Osteoblast (primary cell): Measurements from ENCODE around the gene PDE9A. TPM values are rescaled to one million over a fixed set of nuclear protein-coding genes. Genes with fewer than 3 reads are reported as not detected.

Source experiments
- DNase-seq: peaks from one replicate; pipeline ENCODE4 v3.0.0; 2011; ENCODE audit warnings: low spot score, mixed read lengths; ENCODE audit not compliant: insufficient read length; ENCODE audit errors: missing footprints
- H2AFZ ChIP-seq: 2 replicates; pipeline ENCODE4 v1.6.0; 2011; ENCODE audit warnings: mild to moderate bottlenecking, low read length
- H3K27ac ChIP-seq: 2 replicates; pipeline ENCODE4 v1.5.1; 2011; ENCODE audit warnings: mild to moderate bottlenecking, low read depth, low read length, moderate library complexity
- H3K27me3 ChIP-seq: 2 replicates; pipeline ENCODE4 v1.6.0; 2012; ENCODE audit warnings: mild to moderate bottlenecking, control low read depth, inconsistent platforms, low read length, moderate library complexity; ENCODE audit not compliant: insufficient read depth
- H3K36me3 ChIP-seq: 2 replicates; pipeline ENCODE4 v1.5.1; 2011; ENCODE audit warnings: mild to moderate bottlenecking, low read length, control low read depth, moderate library complexity; ENCODE audit not compliant: insufficient read depth
- H3K4me1 ChIP-seq: 2 replicates; pipeline ENCODE4 v1.5.1; 2011; ENCODE audit warnings: mild to moderate bottlenecking, low read length, control low read depth, moderate library complexity; ENCODE audit not compliant: insufficient read depth
- H3K4me2 ChIP-seq: 2 replicates; pipeline ENCODE4 v1.6.0; 2011; ENCODE audit warnings: mild to moderate bottlenecking, low read length; ENCODE audit not compliant: insufficient read depth
- H3K4me3 ChIP-seq: fragments of 200-600 bp; sonication (generic); 3 replicates; pipeline ENCODE4 v1.5.1; 2012; ENCODE audit warnings: mild to moderate bottlenecking, low read length, inconsistent platforms; ENCODE audit not compliant: insufficient read depth
- H3K79me2 ChIP-seq: 2 replicates; pipeline ENCODE4 v1.6.0; 2012; ENCODE audit warnings: mild to moderate bottlenecking, low read length, control low read depth, inconsistent platforms; ENCODE audit not compliant: insufficient read depth
- H3K9me3 ChIP-seq: 2 replicates; pipeline ENCODE4 v1.5.1; 2011; ENCODE audit warnings: low read depth, low read length, control low read depth
- H4K20me1 ChIP-seq: 2 replicates; pipeline ENCODE4 v1.6.0; 2012; ENCODE audit warnings: mild to moderate bottlenecking, low read length, control low read depth; ENCODE audit not compliant: insufficient read depth
- total RNA-seq: library from RNA; depleted of rRNA; stranded (reverse); fragments of >200 nt; gene quantifications from 2 replicates; pipeline ENCODE4 v1.2.3, GENCODE V29; 2012
- TF ChIP-seq, protein P1 (sequence below): IDR thresholded peaks from 2 replicates; pipeline ENCODE4 v1.5.1; 2011; ENCODE audit warnings: mild to moderate bottlenecking, low read depth, low read length, moderate library complexity; ENCODE audit errors: extremely low read depth

The PDE9A gene
- total RNA-seq, 1 donor, result 0.36 TPM

DNA sequence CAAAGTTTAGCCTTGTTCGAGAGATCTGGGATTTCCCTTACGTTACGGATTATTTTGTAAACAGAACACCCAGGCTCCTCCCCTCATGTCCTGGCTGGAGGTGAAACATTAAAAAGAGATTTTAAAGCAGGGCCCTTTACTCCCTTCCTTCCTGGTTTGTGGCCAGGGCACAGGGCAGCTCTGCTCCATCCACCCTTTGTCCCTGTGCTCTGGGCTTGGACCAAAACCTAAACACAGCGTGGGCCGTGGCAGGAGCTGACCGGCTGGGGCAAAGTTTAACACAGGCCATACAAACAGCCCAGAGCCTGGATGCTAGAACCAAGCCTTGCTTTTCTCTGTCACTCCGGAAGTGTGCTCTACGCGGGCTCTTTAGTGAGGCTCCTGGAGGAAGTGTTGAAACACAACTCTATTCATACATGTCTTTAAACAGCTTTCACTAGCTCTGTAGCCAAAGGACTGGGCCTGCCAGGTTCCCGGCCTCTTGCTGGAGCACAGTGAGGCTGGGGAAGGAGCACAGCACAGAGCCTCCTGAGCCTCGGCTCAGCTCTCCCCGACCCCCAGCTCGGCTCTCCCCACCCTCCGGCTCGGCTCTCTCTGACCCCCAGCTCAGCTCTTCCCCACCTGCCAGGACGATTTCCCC lies 84.7 kb downstream of the PDE9A start:
- Histone ChIP-seq H3K4me2 (no peak overlapping the region), H2AFZ (peak overlapping the region; percentile 93), H3K4me3 (no peak overlapping the region), H3K79me2 (no peaks in the 10 kb centered on the region), H3K9me3 (no peaks in the 10 kb centered on the region), H4K20me1 (no peaks in the 10 kb centered on the region), H3K27me3 (peaks cover 26% of the 10 kb centered on the region), H3K27ac (no peak overlapping the region), H3K36me3 (no peaks in the 10 kb centered on the region), H3K4me1 (peaks cover 4% of the 10 kb centered on the region)
- TF ChIP-seq, protein P1, sequence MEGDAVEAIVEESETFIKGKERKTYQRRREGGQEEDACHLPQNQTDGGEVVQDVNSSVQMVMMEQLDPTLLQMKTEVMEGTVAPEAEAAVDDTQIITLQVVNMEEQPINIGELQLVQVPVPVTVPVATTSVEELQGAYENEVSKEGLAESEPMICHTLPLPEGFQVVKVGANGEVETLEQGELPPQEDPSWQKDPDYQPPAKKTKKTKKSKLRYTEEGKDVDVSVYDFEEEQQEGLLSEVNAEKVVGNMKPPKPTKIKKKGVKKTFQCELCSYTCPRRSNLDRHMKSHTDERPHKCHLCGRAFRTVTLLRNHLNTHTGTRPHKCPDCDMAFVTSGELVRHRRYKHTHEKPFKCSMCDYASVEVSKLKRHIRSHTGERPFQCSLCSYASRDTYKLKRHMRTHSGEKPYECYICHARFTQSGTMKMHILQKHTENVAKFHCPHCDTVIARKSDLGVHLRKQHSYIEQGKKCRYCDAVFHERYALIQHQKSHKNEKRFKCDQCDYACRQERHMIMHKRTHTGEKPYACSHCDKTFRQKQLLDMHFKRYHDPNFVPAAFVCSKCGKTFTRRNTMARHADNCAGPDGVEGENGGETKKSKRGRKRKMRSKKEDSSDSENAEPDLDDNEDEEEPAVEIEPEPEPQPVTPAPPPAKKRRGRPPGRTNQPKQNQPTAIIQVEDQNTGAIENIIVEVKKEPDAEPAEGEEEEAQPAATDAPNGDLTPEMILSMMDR, result no peak
- DNase-seq, result peak; percentile 75

DNA sequence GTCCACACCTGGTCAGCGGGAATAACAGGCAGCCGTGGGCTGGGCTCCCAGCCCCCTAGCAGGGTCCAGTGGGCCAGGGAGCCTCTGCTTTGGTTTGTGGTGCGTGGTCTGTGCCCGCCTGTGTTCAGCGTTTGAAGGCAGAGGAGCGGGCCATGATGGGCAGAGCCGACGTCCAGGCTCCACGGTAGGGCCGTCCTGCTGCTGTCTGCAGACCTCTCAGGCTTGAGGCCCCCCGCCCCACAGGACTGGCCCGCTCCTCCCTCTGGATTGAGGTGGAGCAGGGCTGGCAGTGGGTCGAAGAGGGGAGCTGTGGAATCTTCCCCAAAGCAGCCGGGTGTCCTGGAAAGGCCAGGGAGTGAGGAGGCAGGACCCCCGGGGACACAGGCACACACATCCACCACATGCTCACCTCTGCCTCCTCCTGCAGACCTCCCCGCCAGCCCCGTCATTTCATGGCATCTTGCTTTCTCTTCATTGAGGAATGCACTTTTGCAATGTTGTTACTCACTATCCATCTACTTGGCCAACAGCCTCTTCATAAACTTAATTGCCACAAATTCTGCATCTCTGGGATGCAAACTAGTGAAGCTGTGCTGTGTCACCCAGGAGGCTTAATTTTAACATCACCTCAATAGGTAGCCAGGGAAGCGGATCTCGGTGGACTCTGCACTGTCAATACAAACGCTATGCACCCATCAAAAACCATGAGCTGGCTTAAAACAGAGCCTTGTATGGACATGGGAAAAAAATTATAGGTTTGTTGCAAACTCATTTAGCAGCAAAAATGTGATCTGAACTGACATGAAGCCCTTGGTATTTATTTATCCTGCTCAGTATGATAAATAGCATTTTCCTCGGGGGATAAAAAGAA lies 85.9 kb downstream of the PDE9A start:
- Histone ChIP-seq H3K4me2 (no peak overlapping the region), H3K4me1 (peaks cover 4% of the 10 kb centered on the region), H3K27me3 (peaks cover 23% of the 10 kb centered on the region), H3K27ac (no peak overlapping the region), H3K36me3 (no peaks in the 10 kb centered on the region), H3K4me3 (no peak overlapping the region), H4K20me1 (no peaks in the 10 kb centered on the region), H3K79me2 (no peaks in the 10 kb centered on the region), H2AFZ (no peak overlapping the region), H3K9me3 (no peaks in the 10 kb centered on the region)
- TF ChIP-seq, protein P1, result no peak
- DNase-seq, result peak; percentile 76

DNA sequence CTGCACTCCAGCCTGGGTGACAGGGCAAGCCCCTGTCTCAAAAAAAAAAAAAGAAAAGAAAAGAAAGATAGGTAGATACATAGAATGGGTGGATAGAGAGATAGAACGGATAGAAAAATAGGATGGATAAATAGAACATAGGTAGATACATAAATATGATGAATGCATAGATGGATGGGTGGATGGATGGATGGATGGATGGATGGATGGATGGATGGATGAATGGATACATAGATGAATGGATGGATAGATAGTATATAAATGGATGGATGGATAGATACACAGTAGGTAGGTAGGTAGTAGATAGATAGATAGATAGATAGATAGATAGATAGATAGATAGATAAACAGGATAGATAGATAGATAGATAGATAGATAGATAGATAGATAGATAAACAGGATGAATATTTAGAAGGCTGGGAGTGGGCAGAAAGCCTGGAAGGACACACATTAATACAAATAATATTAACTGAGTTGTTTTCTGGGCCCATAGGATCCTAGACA lies 87.0 kb downstream of the PDE9A start:
- Histone ChIP-seq H3K36me3 (no peaks in the 10 kb centered on the region), H2AFZ (no peak overlapping the region), H4K20me1 (no peaks in the 10 kb centered on the region), H3K79me2 (no peaks in the 10 kb centered on the region), H3K9me3 (no peaks in the 10 kb centered on the region), H3K4me2 (no peak overlapping the region), H3K27ac (no peak overlapping the region), H3K4me3 (no peak overlapping the region), H3K27me3 (peaks cover 14% of the 10 kb centered on the region), H3K4me1 (peaks cover 4% of the 10 kb centered on the region)
- TF ChIP-seq, protein P1, result no peak
- DNase-seq, result peak; percentile 72

DNA sequence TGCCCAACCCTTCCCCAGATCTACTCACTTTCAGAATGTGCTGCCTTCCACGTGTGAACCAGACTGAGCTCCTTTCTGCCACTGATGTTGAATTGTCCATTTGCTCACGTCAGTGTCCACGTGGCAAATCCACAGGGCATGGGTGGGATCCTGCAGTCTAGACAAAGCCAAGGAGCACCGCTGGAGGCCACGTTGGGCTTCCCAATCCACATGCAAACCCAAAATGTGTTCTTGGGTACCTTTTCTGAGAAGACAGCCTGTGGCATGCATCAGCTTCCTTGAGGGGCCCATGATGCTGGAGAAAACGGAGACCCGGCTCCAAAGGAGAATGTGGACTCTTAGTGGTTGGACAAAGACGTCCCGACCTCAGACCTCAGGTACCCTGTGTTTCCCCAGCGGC lies 87.6 kb downstream of the PDE9A start:
- Histone ChIP-seq H4K20me1 (no peaks in the 10 kb centered on the region), H2AFZ (no peak overlapping the region), H3K27ac (no peak overlapping the region), H3K27me3 (peaks cover 11% of the 10 kb centered on the region), H3K36me3 (no peaks in the 10 kb centered on the region), H3K4me2 (no peak overlapping the region), H3K79me2 (no peaks in the 10 kb centered on the region), H3K9me3 (no peaks in the 10 kb centered on the region), H3K4me1 (peaks cover 4% of the 10 kb centered on the region), H3K4me3 (no peak overlapping the region)
- TF ChIP-seq, protein P1, result no peak
- DNase-seq, result no peak
